DOHH2 (cell line): Measurements from ENCODE around the gene PITPNC1.
"Not testable (repeated sequence)": the region's sequence is repeated elsewhere in the genome, so short reads cannot be mapped to it uniquely, and the experiment has no call there.

Source experiments
- H3F3A ChIP-seq: fragments of 200-600 bp; sonication (generic), shearing (Covaris generic); 2 replicates; pipeline ENCODE4 v1.6.0; 2016; ENCODE audit warnings: antibody characterized with exemption, mild to moderate bottlenecking; ENCODE audit not compliant: control insufficient read depth, insufficient read depth
- H3K27ac ChIP-seq: fragments of 200-600 bp; sonication (generic); 2 replicates; pipeline ENCODE4 v1.5.1; 2014; ENCODE audit warnings: low read depth, mild to moderate bottlenecking, low read length, moderate library complexity
- H3K27me3 ChIP-seq: fragments of 200-600 bp; sonication (generic); 2 replicates; pipeline ENCODE4 v1.6.1; 2014; ENCODE audit warnings: mild to moderate bottlenecking, low read length, mixed read lengths; ENCODE audit not compliant: control insufficient read depth
- H3K36me3 ChIP-seq: fragments of 200-600 bp; sonication (generic); 2 replicates; pipeline ENCODE4 v1.6.1; 2014; ENCODE audit warnings: mild to moderate bottlenecking, low read length, moderate library complexity, mixed read lengths; ENCODE audit not compliant: control insufficient read depth
- H3K4me1 ChIP-seq: fragments of 200-600 bp; sonication (generic); 2 replicates; pipeline ENCODE4 v1.6.1; 2014; ENCODE audit warnings: mild to moderate bottlenecking, low read length, mixed read lengths; ENCODE audit not compliant: control insufficient read depth
- H3K4me2 ChIP-seq: fragments of 200-600 bp; sonication (generic); 2 replicates; pipeline ENCODE4 v1.6.0; 2014; ENCODE audit warnings: mild to moderate bottlenecking, low read length, moderate library complexity
- H3K4me3 ChIP-seq: fragments of 200-600 bp; sonication (generic); 2 replicates; pipeline ENCODE4 v1.5.1; 2014; ENCODE audit warnings: mild to moderate bottlenecking, low read length, mixed read lengths
- H3K79me2 ChIP-seq: fragments of 200-600 bp; sonication (generic); 2 replicates; pipeline ENCODE4 v1.6.1; 2014; ENCODE audit warnings: mild to moderate bottlenecking, low read length, mixed read lengths; ENCODE audit not compliant: control insufficient read depth
- H3K9me2 ChIP-seq: fragments of 200-600 bp; sonication (generic); replicated peaks from 2 replicates; pipeline ENCODE4 v1.6.1; 2014; ENCODE audit warnings: mild to moderate bottlenecking, low read length, mixed read lengths; ENCODE audit not compliant: control insufficient read depth
- H3K9me3 ChIP-seq: fragments of 200-600 bp; sonication (generic); 2 replicates; pipeline ENCODE4 v1.6.1; 2014; ENCODE audit warnings: antibody characterized with exemption, low read length, mixed read lengths; ENCODE audit not compliant: control insufficient read depth, insufficient read depth
- H4K20me1 ChIP-seq: fragments of 200-600 bp; sonication (generic); 2 replicates; pipeline ENCODE4 v1.6.0; 2014; ENCODE audit warnings: low read depth, mild to moderate bottlenecking, antibody characterized with exemption, low read length, moderate library complexity; ENCODE audit not compliant: control insufficient read depth, insufficient read depth
- CTCF ChIP-seq: fragments of 200-600 bp; sonication (generic); IDR thresholded peaks from one replicate; pipeline ENCODE4 v1.5.1; 2014; ENCODE audit warnings: antibody characterized with exemption, mild to moderate bottlenecking, low read depth, low read length; ENCODE audit not compliant: poor library complexity, severe bottlenecking
- EZH2phosphoT487 ChIP-seq: fragments of 200-600 bp; sonication (generic); IDR thresholded peaks from 2 replicates; pipeline ENCODE4 v1.6.1; 2017; ENCODE audit warnings: borderline replicate concordance, mild to moderate bottlenecking, antibody characterized with exemption, low read length, moderate library complexity, mixed read lengths

PITPNC1 gene

GRCh38 chr17:67629971-67630320 is 252.9 kb downstream of the PITPNC1 start:
- no peak overlapping the region for H3K27ac ChIP-seq
- no peaks in the 10 kb centered on the region for H4K20me1 ChIP-seq
- no peaks in the 10 kb centered on the region for H3K36me3 ChIP-seq
- no peaks in the 10 kb centered on the region for H3F3A ChIP-seq
- H3K4me3 ChIP-seq = no peak overlapping the region
- no peaks in the 10 kb centered on the region for H3K79me2 ChIP-seq
- no peaks in the 10 kb centered on the region for H3K27me3 ChIP-seq
- H3K9me3 ChIP-seq = no peaks in the 10 kb centered on the region
- TF ChIP-seq CTCF = peak; percentile 45
- no peak for TF ChIP-seq EZH2phosphoT487
- no peak overlapping the region for H3K4me2 ChIP-seq
- no peaks in the 10 kb centered on the region for H3K9me2 ChIP-seq
- no peaks in the 10 kb centered on the region for H3K4me1 ChIP-seq

- not testable (repeated sequence) for H3K27ac ChIP-seq, H3K4me2 ChIP-seq, H3K4me1 ChIP-seq, H3K4me3 ChIP-seq, H4K20me1 ChIP-seq, H3F3A ChIP-seq, H3K9me3 ChIP-seq, H3K36me3 ChIP-seq, H3K9me2 ChIP-seq, H3K27me3 ChIP-seq, H3K79me2 ChIP-seq
These were observed 253.8 kb downstream of the PITPNC1 start for GRCh38 chr17:67630836-67631235.

- no peaks in the 10 kb centered on the region for H3K9me2 ChIP-seq
- no peaks in the 10 kb centered on the region for H3K36me3 ChIP-seq
- no peak overlapping the region for H3K4me3 ChIP-seq
- TF ChIP-seq EZH2phosphoT487 = no peak
- no peak for TF ChIP-seq CTCF
- no peaks in the 10 kb centered on the region for H4K20me1 ChIP-seq
- H3K27ac ChIP-seq = no peak overlapping the region
- H3F3A ChIP-seq = no peaks in the 10 kb centered on the region
- H3K27me3 ChIP-seq = no peaks in the 10 kb centered on the region
- no peak overlapping the region for H3K4me2 ChIP-seq
- no peaks in the 10 kb centered on the region for H3K9me3 ChIP-seq
- H3K4me1 ChIP-seq = no peaks in the 10 kb centered on the region
- no peaks in the 10 kb centered on the region for H3K79me2 ChIP-seq
These were observed 255.1 kb downstream of the PITPNC1 start for GRCh38 chr17:67632141-67632540.

- Histone ChIP-seq H3K27ac (no peak overlapping the region), H3K79me2 (no peaks in the 10 kb centered on the region), H3K9me3 (no peaks in the 10 kb centered on the region), H3K36me3 (no peaks in the 10 kb centered on the region), H3K9me2 (no peaks in the 10 kb centered on the region), H3F3A (no peaks in the 10 kb centered on the region), H3K4me1 (no peaks in the 10 kb centered on the region), H3K27me3 (no peaks in the 10 kb centered on the region), H3K4me3 (no peak overlapping the region), H3K4me2 (no peak overlapping the region), H4K20me1 (no peaks in the 10 kb centered on the region)
- TF ChIP-seq CTCF = no peak
- no peak for TF ChIP-seq EZH2phosphoT487
These were observed 256.7 kb downstream of the PITPNC1 start for GRCh38 chr17:67633751-67634211.
